ENCODE measurements around the gene SLC16A3.
"Not testable (repeated sequence)": the region's sequence is repeated elsewhere in the genome, so short reads cannot be mapped to it uniquely, and the experiment has no call there.

The SLC16A3 gene
- 164 to 671 (median 352) reads per million in 18 experiments for total RNA-seq

DNA sequence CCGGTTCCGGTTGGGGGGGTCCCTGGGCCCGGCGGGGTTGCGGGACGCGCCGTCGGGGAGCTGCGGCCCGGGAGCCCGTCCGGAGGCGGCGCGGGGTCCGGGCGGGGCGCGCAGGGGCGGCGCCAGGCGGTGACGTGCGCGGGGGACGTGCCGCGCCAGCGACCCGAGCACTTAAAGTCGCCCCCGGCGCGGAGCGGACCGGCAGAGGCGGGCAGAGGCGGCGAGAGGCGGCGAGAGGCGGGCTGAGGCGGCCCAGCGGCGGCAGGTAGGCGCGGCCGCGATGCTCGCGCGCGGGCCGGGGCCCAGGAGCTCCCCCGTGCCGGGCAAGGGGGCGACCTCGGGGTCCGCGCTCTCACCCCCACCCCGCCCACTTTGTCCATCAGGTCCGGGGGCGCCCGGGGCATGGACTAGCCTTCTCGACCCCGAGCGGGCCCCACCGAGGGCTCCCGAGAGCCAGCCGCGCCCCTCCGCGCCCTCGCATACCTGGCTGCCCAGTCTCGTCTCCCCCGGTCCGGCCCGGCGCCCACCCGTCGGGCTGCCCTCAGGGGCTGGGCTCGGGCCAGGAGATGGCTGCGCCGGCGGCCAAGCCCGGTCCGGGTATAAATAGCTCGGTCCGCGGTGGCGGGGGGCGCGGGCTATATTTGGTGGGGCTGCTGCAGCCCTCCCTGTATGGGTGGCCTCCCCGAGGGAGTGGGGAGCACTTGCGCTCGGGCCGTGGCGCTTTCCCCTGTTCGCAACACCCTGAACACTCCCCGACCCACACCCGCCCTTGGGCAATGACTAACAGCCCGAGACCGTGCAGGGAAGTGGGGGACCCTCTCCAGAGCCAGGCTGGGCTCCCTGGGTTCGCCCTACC lies at the start of gene SLC16A3:
Gene SLC16A3 (plus strand): TSS at position 201 of the 856 bp plus-strand sequence. CDS start 6,967 bp downstream, outside the sequence.
- peak; percentile 71 to 82 for DNase-seq

DNA sequence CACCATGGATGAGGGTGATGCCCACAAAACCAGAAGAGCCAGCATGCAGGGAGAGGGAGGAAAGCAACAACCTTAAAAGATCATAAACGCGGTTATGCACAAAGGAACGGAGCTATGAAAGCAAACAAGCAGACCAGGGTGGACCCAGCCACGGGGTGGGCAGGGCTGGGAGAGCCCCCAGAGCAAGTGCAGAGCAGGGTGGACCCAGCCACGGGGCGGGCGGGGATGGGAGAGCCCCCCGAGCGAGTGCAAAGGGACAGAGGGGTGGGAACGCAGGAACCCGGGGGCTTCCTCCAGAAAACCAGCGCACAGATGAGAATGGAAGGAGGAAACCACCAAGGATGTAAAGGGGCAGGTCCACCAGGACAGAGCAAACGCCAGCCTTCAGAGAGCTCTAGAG lies 49.4 kb upstream of the SLC16A3 start:
- DNase-seq: no peak

DNA sequence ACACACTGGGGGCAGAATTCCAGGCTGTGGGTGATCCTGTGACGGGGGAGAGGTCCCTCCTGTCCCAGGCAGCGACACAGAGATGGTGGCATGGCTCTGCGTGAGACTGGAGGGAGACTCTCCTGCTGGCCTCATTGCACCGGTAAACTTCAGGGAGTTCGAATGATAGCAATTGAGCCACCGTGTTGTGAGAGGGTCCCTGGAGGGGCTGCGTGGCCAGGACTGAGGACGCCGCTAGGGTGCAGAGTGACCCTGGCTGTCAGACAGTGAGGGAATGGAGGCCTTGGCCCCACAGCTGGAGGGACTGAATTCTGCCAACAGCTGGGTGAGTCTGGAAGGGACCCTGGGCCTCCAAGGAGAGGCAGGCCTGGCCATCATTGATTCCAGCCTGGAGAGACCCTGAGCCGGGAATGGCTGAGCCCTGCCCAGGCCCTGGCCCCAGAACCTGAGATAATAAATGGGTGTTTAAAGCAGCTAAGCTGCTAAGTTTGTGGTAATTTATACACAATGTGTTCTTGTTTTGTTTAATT lies 48.8 kb upstream of the SLC16A3 start:
- DNase-seq: no peak

DNA sequence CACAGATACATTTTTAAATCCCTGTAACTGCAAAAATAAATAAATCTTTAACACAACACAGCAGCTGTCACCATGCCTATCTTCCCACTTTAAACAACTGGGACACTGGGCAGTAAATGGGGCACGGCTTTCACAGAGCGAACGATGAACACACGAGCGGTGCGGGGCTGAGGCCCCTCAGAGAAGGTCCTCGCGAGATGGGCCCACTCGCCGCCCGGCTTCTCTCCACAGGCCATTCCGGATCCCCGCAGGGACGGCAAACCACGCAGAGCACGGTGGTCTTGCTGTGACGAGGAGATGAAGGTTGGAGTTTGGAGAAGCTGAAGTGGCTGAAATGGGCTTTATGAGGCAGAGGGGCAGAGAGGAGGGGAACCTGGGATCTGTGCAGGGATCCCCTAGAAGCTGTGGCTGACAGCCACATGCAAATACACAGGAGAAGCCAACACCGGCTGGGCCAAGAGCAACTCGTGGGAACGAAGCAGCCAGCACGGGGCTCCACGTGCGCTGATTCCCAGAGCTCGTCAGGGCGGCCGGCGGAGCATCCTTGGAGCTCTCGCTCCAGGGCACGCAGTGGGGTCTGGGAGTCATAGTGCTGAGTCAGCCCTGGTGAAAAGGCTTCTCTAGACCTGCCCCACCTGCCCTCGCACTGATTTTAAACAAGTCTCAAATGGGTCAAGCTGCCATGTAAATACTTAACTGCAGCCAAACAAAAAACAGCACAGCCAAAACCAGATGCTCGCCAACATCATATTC lies 47.9 kb upstream of the SLC16A3 start:
- no peak for DNase-seq

DNA sequence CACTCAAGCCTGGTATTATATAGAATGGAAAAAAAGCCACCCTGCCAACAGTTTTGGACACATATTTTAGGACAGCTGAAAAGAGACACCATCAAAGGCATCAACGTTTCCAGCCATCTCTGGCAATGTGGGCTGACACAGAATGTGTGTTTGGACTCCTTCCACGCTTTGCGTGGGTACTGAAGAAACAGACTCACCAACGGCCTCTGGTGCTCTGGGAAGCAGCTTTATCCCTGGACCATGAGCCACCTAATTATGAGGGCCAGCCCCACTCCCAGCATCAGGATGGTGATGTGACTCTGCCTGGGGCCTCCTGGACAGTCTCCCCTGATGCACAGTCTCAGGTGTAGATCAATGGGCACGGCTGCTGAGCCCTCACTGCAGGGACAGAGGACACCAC lies 44.1 kb upstream of the SLC16A3 start:
- DNase-seq: no peak

DNA sequence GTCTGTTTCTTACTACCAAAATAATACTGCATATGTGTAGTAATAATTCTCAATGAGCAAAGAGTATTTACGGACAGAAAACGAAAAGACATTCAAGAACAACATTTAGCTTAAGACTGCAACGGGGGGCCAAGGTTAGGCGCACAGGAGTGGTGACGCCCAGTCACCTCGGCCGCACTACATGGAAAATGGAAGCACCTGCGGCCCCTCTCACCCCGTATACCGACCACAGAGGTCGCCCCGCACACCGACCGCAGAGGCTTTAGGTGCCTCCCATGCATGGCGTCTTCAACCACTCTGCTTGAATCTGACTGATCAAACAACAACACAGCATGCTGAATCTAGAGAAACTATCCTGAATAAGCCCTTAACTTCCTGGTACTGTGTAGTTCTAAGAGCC lies 42.6 kb upstream of the SLC16A3 start:
- DNase-seq: no peak

DNA sequence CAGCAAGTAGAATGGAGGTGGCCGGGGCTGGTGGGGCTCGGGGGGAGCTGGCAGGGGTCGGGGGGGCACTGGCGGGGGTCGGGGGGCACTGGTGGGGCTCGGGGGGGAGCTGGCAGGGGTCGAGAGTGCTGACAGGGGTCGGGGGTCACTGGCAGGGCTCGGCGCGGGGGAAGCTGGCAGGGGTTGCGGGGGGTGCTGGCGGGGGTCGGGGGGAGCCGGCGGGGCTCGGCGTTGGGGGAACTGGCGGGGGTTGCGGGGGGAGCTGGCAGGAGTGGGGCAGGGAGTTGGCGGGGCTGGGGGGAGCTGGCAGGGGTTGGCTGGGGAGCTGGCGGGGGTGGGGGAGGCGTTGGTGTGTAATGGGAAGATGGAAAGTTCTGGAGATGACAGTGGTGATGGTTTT lies 41.3 kb upstream of the SLC16A3 start:
- no peak for DNase-seq

DNA sequence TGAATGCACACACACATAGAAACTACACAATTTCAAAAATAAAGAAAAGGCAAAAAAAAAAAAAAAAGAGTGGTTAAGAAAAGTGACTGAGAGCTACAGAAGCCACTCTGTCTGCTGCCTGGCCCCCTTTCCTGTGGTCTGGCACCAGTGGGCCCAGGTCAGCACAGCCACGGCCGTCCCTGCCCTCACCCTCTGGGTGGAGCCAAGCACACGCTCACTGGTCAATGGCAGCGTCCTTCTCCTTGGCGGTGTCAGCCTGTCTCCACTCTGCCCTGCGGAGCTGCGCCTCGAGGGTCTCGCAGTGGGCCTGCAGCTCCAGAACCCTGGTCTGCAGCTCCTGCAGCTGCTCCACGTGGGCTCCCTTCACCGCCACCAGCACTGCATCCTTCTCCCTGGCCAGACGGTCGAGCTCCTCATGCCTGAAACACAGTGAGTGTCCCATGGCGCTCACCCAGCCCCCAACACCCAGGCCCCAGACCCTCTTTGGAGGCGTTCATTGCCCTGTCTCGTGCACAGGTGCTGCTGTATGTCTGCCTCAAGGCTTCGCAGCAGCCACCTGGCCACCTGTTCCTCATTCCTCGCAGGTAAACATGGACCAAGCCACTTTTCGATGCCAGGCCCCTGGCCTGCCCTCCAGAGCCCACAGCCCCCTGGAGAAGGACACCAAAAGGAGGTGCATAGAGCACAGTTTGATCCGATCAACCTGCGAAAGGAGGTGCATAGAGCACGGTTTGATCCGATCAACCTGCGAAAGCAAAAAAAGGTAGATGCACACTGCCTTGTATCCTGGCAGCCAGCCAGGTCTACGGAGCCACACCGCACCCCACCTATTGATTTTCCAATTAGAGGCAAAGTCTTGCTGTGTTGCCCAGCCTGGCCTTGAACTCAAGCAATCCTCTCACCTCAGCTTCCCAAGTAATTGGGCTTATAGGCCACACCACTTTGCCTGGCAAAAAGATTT lies 40.6 kb upstream of the SLC16A3 start:
- DNase-seq: no peak

DNA sequence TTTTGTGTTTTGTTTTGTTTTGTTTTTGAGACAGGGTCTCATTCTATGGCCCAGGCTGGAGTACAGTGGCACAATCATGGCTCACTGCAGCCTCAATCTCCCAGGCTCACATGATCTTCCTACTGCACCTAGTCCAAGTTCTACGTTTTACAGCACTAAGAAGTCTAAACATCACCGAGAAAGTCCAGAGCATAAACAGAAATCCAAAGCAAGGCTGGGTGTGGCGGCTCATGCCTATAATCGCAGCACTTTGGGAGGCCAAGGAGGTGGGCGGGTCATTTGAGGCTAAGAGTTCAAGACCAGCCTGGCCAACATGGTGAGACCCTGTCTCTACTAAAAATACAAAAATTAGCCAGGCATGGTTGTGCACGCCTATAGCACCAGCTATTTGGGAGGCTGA lies 35.8 kb upstream of the SLC16A3 start:
- DNase-seq: not testable (repeated sequence)

DNA sequence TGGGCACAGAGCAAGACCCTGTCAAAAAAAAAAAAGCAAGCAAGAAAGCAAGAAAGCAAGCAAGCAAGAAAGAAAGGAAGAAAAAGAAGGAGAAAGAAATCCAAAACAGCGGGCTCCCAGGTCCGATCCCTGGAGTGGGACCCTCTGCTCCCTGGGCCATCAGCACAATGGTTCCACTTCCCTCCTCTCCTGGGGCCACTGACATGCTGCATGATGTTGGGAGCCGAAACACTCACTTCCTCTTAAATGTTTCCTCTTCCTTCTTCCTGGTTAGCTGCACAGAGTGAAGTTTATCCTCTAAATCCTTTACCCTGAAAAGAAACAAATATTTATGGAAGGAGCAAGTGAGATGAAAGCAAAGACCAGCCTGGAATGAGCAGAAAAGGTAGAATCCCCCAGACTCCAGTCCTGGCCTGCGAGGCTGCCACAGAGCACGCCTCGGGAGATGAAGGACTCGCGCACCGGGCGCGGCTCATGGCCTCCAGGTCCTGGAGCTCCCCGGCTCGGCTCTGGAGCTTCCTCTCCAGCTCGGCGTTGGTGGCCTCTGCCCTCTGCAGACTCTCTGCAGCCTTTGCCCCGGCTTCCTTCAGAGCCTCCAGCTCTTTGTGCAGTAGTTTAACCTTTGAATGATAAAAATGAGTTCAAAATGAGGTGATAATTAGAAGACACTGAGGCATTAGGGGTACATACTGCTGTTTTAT lies 35.2 kb upstream of the SLC16A3 start:
- DNase-seq: peak; percentile 79 to 80

DNA sequence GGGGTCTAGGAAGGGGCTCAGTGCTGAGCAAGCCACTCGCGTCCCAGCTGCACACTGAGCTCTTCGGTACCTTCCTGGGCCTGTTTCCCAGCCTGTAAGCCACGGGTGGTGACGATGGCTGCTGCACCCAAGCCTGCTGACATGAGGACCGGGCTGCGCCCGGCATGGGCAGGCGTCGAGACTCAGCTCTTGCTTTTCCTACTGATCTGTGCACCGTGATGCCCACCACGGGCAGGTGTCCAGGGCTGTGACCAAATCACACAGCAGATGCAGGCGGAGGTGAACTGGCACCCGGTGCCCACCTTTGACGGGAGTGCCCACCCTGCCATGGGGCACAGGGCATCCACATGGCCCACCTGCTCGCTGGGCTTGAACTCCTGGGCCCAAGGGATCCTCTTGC lies 34.1 kb upstream of the SLC16A3 start:
- DNase-seq: no peak

DNA sequence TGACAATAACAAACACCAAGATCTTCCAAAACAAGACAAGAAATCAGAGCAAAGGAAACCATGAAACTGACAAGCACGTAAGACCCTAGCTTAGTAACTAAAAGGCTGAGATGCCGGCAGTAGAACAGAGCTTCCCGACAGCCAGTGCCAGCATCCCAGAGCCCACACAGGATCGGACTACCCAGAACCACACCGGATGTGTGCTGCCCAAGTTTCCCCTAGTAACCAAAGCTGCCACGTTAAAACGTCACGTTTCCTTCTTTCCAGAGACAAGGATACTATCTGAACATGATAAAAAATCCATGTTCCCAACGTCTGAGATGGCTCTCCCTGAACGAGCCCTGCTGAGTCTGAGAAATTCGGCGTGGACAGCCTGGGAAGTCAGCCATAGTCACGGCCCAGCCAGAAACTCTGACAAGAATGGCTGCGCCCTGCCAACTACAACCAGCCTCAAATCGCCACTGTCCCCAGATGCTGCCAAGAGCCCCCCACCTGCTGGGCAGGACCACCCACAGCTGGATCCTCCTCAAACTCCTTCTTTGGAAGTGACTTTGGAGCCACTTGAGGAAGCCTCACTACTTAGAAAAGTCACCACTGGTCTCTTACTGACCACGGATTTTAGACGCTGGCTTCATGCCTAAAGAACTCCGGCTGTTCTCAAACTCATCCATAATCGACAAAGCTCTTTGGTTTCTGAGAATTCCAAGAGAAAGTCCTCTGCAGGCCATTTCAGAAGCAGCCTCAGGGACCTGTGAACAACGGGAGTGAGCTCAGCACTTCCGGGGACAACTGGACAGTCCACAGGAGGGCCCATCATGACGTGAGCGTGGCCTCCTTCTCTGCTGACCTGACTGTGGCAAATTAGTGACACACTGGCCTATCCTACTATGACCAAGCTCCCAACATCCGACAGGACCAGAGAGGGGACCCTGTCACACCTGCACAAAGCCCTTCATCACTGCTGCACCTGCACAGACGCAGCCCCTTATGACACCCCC lies 32.9 kb upstream of the SLC16A3 start:
- DNase-seq: no peak

DNA sequence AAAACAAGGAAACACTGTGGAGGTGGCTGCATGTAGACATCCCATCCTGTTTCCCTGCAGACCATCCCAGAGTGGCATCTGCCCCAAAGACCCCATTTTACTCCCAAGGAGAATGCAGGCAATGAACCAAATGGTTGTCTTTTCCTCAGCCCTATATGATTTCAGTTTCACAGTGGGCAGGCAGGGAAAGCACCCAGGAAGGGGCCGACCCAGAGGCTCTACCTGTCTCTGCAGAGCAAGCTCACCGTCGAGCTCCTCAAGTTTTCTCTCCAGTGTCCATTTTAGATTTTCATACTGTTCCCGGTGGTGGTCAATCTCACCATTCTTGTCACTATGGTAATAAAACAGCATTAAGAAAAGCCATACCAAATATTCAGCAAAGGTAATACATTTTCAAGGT lies 30.8 kb upstream of the SLC16A3 start:
- DNase-seq: no peak

DNA sequence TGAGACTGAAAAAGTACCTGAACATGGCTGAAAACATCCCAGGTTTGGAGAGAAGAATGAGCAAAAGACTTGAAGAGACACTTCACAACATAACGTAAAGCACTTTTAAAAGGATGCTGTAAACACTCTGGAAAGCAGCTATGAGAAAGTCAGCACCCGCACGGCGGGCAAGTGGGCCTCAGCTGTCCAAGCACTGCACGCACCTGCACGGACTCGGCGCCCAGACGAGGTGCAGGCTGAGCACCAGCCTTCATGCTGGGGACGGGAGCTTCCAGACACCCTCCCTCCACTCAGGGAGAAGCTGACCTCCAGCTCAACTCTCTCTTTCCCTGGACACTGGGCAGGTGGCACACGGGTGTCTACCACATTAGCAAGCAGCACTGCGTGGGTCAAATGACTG lies 29.3 kb upstream of the SLC16A3 start:
- no peak for DNase-seq

DNA sequence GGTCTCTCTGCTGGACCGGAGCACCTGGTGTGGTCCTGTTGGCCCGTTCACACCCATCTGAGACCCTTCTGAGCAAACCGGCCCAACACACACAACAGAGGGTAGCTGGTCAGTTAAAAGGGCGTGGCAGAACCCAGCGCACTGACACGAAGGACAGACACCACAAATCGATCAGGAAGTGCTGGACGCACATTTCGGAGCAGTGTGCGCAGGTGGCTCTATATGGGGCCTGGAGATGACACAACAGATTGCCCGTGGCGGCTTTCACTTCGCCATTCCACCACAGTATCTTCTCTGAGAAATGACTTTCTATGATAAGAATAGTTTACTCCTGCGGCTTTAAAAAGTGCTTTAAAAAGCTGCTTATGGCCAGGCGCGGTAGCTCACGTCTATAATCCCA lies 28.7 kb upstream of the SLC16A3 start:
- no peak for DNase-seq

DNA sequence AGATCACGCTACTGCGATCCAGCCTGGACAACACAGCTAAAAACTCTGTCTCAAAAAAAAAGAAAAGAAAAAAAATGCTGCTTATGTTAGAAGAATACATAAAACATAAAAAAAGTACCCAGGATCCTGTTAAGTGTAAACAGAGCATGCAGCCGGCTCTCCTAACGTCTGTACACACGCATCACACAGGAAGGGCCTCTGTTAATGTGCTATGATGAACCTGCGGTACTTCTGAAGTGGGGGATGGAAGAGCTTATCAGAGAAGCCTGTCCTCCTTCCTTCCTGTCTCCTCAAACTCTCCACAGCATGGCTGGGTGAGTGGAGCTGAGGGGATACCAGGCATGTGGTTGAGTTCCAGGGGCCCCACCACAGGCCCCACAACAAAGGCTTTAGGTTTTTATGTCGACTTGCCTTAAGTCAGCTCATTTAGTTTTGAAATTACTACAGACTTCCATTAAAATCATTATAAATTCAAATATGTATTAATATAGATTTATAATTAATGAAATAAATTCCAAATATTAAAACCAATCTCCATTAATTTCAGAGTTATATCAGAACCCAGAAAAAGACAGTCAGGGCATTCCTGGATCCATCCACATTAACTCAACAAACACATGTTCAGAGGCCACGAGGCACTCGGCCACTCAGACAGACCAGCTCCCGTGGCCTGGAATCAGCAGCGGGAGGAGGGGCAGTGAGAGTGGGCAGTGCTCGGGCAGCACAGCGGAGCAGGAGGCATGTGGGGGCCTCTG lies 27.9 kb upstream of the SLC16A3 start:
- DNase-seq: no peak

DNA sequence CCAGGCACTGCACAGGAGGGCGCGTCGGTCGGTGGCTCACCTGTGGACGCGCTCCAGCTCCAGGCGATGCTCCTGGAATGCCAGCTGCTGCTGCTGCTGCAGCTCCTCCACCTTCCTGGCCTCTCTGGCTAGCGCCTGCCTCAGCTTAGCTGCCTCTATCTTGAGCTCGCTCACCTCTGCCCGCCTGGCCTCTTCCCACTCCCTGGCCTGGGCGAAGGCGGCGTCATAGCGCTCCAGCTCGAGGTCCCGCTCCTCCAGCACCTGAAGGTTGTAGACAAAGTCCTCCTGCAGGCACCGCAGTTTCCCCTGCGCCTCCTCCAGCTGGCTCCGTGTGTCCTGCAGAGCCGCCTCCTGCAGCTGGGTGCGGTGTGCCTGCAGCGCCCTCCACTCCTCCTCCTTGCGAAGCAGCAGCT lies 27.3 kb upstream of the SLC16A3 start:
- no peak for DNase-seq

DNA sequence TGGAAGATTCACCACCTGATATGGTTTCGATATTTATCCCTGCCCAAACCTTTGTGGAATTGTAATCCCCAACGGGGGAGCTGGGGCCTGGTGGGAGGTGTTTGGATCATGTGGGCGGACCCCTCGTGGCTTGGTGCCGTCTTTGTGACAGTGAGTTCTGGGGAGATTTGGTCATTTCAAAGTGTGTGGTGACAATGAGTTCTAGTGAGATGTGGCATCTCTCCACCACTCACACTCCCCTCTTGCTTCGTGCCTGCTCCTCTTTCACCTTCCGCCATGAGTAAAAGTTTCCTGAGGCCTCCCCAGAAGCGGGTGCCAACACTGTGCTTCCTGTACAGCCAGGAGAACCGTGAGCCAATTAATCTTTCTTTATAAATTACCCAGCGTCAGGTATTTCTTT lies 25.9 kb upstream of the SLC16A3 start:
- DNase-seq: no peak

DNA sequence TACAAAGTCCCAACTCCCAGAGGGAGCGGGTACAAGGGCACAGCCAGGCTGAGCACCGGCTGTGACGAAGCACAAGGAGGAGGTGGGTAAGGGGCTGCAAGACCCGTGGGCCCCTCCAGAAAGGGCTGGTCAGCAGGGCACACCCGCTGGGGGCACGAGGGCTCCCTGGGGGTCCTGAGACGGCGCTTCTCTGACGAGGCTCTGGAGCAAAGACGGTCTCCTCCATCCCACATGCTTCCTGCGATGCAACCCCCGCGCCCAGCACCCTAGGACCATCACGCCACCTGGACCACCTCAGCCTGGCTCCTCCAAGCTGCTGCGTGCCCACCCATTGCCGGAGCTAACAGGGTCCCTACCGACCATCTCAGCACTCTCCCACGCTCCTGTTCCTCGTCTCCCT lies 24.9 kb upstream of the SLC16A3 start:
- no peak for DNase-seq

Measured in inflammatory macrophage (primary cell).